K562 (cell line): Measurements from ENCODE around the gene SLC35E1. TPM values are rescaled to one million over a fixed set of nuclear protein-coding genes. Genes with fewer than 3 reads are reported as not detected.

Experiments used
- ATAC-seq: fragments of 200-7000 bp; cut with Tn5 transposase; 3 replicates; pipeline ENCODE4 v1.9.1; 2020; ENCODE audit warnings: moderate library complexity
- BruUV-seq: library from RNA; stranded (reverse); fragments of 400-500 nt; replicated peaks from 2 replicates; lab custom pipeline; 2021; lab: Mats Ljungman, UMichigan
- CTCF ChIA-PET: fragments of 300-600 bp; formaldehyde crosslinking; extraction: SDS; loops from one replicate; lab custom pipeline; 2021; ENCODE audit warnings: low intra/inter-chr PET ratio; lab: Yijun Ruan, JAX
- POLR2A ChIA-PET: fragments of 300-600, 350-650 bp; sonication (Branson Sonifier 250); formaldehyde crosslinking; extraction: SDS; loops from one replicate; lab custom pipeline; 2021; ENCODE audit warnings: antibody characterized with exemption, inconsistent platforms; lab: Yijun Ruan, JAX
- DNase-seq, 4 experiments: peaks; one replicate each; pipeline versions ENCODE4 v3.0.0 to v3.0.0-alpha.2; 2011 to 2018; ENCODE audit warnings: low spot score in 3 of 4, mixed read lengths in 3 of 4; ENCODE audit errors: extremely low read depth in 1 of 4
- FAIRE-seq: peaks from 2 replicates; lab custom pipeline; 2011; peaks lifted over from hg19 to GRCh38; lab: Jason Lieb, UNC
- H2AFZ ChIP-seq: 2 replicates; pipeline ENCODE4 v1.6.0; 2011; ENCODE audit warnings: low read depth, low read length, control low read depth, inconsistent platforms
- H3K27ac ChIP-seq: fragments of 200-600 bp; 3 replicates; pipeline ENCODE4 v1.8.0; 2011; ENCODE audit warnings: low read depth, mild to moderate bottlenecking, control low read depth, inconsistent platforms, low read length, moderate library complexity, mixed read lengths; ENCODE audit errors: extremely low read depth
- H3K27me3 ChIP-seq, 2 experiments: fragments of 300-600 bp in 1 of 2; 2 replicates in 1 of 2; 3 replicates in 1 of 2; pipeline versions ENCODE4 v1.6.0 to v1.8.0; 2011; ENCODE audit warnings: inconsistent platforms in 2 of 2, low read length in 2 of 2, mild to moderate bottlenecking in 1 of 2, mixed read lengths in 1 of 2, moderate library complexity in 1 of 2; ENCODE audit not compliant: control insufficient read depth in 2 of 2, insufficient read depth in 2 of 2
- H3K36me3 ChIP-seq: fragments of 300-600 bp; 3 replicates; pipeline ENCODE4 v1.8.0; 2011; ENCODE audit warnings: mild to moderate bottlenecking, low read length, inconsistent platforms; ENCODE audit not compliant: control insufficient read depth, insufficient read depth
- H3K4me1 ChIP-seq, 2 experiments: fragments of 200-600 bp in 1 of 2; replicated peaks in 1 of 2; 2 replicates in 1 of 2; 3 replicates in 1 of 2; pipeline versions ENCODE4 v1.5.1 to v1.8.0; 2011; ENCODE audit warnings: inconsistent platforms in 2 of 2, low read length in 2 of 2, mild to moderate bottlenecking in 1 of 2, mixed read lengths in 1 of 2, moderate library complexity in 1 of 2; ENCODE audit not compliant: control insufficient read depth in 2 of 2, insufficient read depth in 2 of 2
- H3K4me2 ChIP-seq: 2 replicates; pipeline ENCODE4 v1.6.1; 2011; ENCODE audit warnings: low read length, control low read depth, inconsistent platforms, mixed read lengths; ENCODE audit not compliant: insufficient read depth
- H3K4me3 ChIP-seq: fragments of 200-600 bp; sonication (generic), shearing (Covaris generic); 2 replicates; pipeline ENCODE4 v1.5.1; 2016; ENCODE audit warnings: control low read depth, inconsistent platforms
- H3K79me2 ChIP-seq: fragments of 200-600 bp; 3 replicates; pipeline ENCODE4 v1.8.0; 2011; ENCODE audit warnings: low read length, inconsistent platforms; ENCODE audit not compliant: control insufficient read depth, insufficient read depth
- H3K9ac ChIP-seq, 2 experiments: 2 replicates each; pipeline versions ENCODE4 v1.6.0 to v1.6.1; 2011; ENCODE audit warnings: low read depth in 2 of 2, low read length in 2 of 2, control low read depth in 1 of 2, inconsistent platforms in 1 of 2, mild to moderate bottlenecking in 1 of 2, mixed read lengths in 1 of 2; ENCODE audit not compliant: insufficient read depth in 1 of 2
- H3K9me1 ChIP-seq: one replicate; pipeline ENCODE4 v1.6.0; 2011; ENCODE audit warnings: inconsistent platforms, mild to moderate bottlenecking, low read length, moderate library complexity; ENCODE audit not compliant: control insufficient read depth, insufficient read depth
- H3K9me3 ChIP-seq: replicated peaks from 2 replicates; pipeline ENCODE4 v1.5.1; 2011; ENCODE audit warnings: low read depth, low read length, inconsistent platforms; ENCODE audit not compliant: control insufficient read depth, insufficient read depth
- H4K20me1 ChIP-seq: replicated peaks from 2 replicates; pipeline ENCODE4 v1.6.1; 2011; ENCODE audit warnings: low read length, inconsistent platforms, mixed read lengths; ENCODE audit not compliant: control insufficient read depth, insufficient read depth
- BRD4 ChIP-seq: fragments of 200-600 bp; sonication (generic); IDR thresholded peaks from 2 replicates; pipeline ENCODE4 v1.6.1; 2017; ENCODE audit warnings: inconsistent platforms
- EGR1 ChIP-seq: fragments of 450-650 bp; conservative IDR thresholded peaks from 2 replicates; pipeline ENCODE4 v1.6.1; 2017; ENCODE audit warnings: mild to moderate bottlenecking
- FOS ChIP-seq: IDR thresholded peaks from 3 replicates; pipeline ENCODE4 v1.6.1; 2011; ENCODE audit not compliant: insufficient read length; ENCODE audit errors: extremely low read depth
- HDAC8 ChIP-seq: fragments of 450-650 bp; IDR thresholded peaks from 2 replicates; pipeline ENCODE4 v1.6.1; 2016; ENCODE audit warnings: mild to moderate bottlenecking, missing genetic modification characterization, moderate library complexity, missing compliant biosample characterization
- JUN ChIP-seq, 2 experiments: sonication (generic) in 1 of 2; formaldehyde crosslinking in 1 of 2; IDR thresholded peaks; 2 replicates each; pipeline versions ENCODE4 v1.6.1 to v1.8.0; 2012 to 2022; ENCODE audit warnings: borderline replicate concordance in 2 of 2, mild to moderate bottlenecking in 2 of 2, improper control_type of control experiment in 1 of 2, low read depth in 1 of 2, low read length in 1 of 2, missing genetic modification reagents in 1 of 2
- SMAD1 ChIP-seq: fragments of 150-350 bp; IDR thresholded peaks from 2 replicates; pipeline ENCODE4 v1.6.1; 2014; ENCODE audit warnings: low read length, low read depth; ENCODE audit not compliant: partially characterized antibody
- SRF ChIP-seq, 2 experiments: fragments of 250-450, 450-650 bp in 1 of 2; sonication (Bioruptor Pico) in 1 of 2; sonication (generic) in 1 of 2; formaldehyde crosslinking; IDR thresholded peaks; 2 replicates each; pipeline versions ENCODE4 v1.5.0 to v1.5.1; 2020 to 2022; ENCODE audit warnings: mild to moderate bottlenecking in 1 of 2, missing genetic modification reagents in 1 of 2
- ZNF253 ChIP-seq: fragments of 250-450 bp; sonication (Bioruptor Pico); conservative IDR thresholded peaks from 2 replicates; pipeline ENCODE4 v1.6.1; 2021; ENCODE audit warnings: mild to moderate bottlenecking
- ZNF311 ChIP-seq: fragments of 250-450 bp; sonication (Bioruptor Pico); IDR thresholded peaks from 2 replicates; pipeline ENCODE4 v1.4.0; 2020; ENCODE audit warnings: mild to moderate bottlenecking, moderate library complexity
- ZNF764 ChIP-seq: fragments of 250-450 bp; sonication (Bioruptor Pico); IDR thresholded peaks from 2 replicates; pipeline ENCODE4 v1.4.0; 2020; ENCODE audit warnings: low read depth, mild to moderate bottlenecking, moderate library complexity
- ZNF766 ChIP-seq: fragments of 200-800 bp; sonication (Bioruptor generic); conservative IDR thresholded peaks from 2 replicates; pipeline ENCODE4 v1.6.1; 2016; ENCODE audit warnings: missing genetic modification characterization, missing compliant biosample characterization
- ZZZ3 ChIP-seq: fragments of 450-650 bp; IDR thresholded peaks from 2 replicates; pipeline ENCODE4 v1.6.1; 2016; ENCODE audit warnings: antibody characterized with exemption, mild to moderate bottlenecking, moderate library complexity
- WGBS: fragments of 100-300 bp; shearing (Covaris generic); methylation state at CpG from one replicate; pipeline ENCODE4 v1.1.6; 2016; ENCODE audit warnings: low coverage, mixed read lengths; ENCODE audit not compliant: insufficient coverage; ENCODE audit errors: missing lambda C conversion rate; 5-methylcytosine and 5-hydroxymethylcytosine counted together
- in situ Hi-C: fragments of 300-500 bp; cut with MboI; formaldehyde crosslinking; loops from 4 replicates; pipeline ENCODE4 v1.15.0; 2018; ENCODE audit warnings: inconsistent platforms, mixed read lengths
- intact Hi-C: fragments of 100-400 bp; cut with micrococcal nuclease; formaldehyde crosslinking; loops from 2 replicates; pipeline ENCODE4 v1.14.2; 2022
- polyA plus RNA-seq, 8 experiments: library from polyadenylated mRNA; depleted of rRNA in 4 of 8; stranded (reverse) in 5 of 8; unstranded in 3 of 8; fragments of >200 nt; fragmentation: Nextera tagmentation in 2 of 8; fragmentation: Illumina TruSeq in 1 of 8; extraction: Ambion mirVana in 2 of 8; extraction: Trizol in 1 of 8; gene quantifications; 2 replicates each; pipeline versions ENCODE4 v1.2.1 to v1.2.3, GENCODE V29; 2011 to 2014; ENCODE audit warnings: inconsistent platforms in 1 of 8, missing spikeins in 1 of 8
- total RNA-seq, 7 experiments: library from RNA; depleted of rRNA in 6 of 7; stranded (reverse); fragments of >200 nt in 6 of 7; fragmentation: Illumina TruSeq in 2 of 7; extraction: Trizol in 2 of 7; gene quantifications; 2 replicates each; pipeline versions ENCODE4 v1.2.1 to v1.2.3, GENCODE V29; 2011 to 2021; ENCODE audit warnings: low replicate concordance in 1 of 7
- TF ChIP-seq, protein P1 (sequence below), 2 experiments: fragments of 250-450 bp in 1 of 2; fragments of 450-650 bp in 1 of 2; sonication (Bioruptor Pico) in 1 of 2; IDR thresholded peaks; 2 replicates each; pipeline versions ENCODE4 v1.6.1 to v1.8.0; 2016 to 2021; ENCODE audit warnings: mild to moderate bottlenecking in 2 of 2, moderate library complexity in 2 of 2, missing compliant biosample characterization in 1 of 2, missing genetic modification characterization in 1 of 2
- TF ChIP-seq, protein P2 (sequence below): fragments of 250-450 bp; sonication (Bioruptor Pico); IDR thresholded peaks from 2 replicates; pipeline ENCODE4 v1.9.0; 2021; ENCODE audit warnings: mild to moderate bottlenecking

Gene SLC35E1
- total and polyA plus RNA-seq, 9 of the 15 experiments (the other 6 are each of a cell fraction or from before 2014, with no cell fraction given) = 15.0 to 40.1 (median 25.7) TPM

DNA sequence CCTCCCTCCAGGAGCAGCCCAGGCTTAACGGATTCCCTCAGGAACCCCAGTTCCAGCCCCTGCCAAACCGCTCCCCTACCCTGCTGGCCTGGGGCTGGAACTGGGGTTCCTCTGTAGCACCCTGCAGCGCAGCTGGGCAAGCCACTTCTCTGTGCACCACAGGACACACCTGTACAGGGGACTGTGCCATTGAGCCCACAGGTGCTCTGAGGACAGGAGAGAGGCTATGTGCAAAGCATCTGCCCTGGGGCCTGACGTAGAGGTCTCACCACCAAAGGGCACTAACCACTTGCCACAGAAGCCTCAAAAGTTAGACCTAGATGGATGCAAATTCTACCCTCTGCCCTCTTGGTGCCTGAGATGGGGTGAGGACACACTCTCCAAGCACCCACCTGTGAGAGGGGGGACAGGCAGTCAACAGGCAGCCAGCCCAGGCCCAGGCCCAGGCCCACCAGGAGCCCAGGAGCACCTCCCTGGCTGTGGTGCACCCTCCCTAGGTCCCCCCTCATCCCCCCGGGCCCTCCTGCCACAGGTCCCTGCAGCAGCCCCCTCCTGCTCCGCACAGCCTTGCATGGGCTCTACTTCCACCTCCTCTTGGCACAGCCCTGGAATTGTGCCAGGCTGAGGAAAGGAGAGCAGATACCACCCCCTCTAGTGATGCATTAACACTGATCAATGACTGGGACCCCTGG, 27.6 kb upstream of the SLC35E1 start:
- 83% methylated on average over 5 of the region's 6 CpGs for WGBS
- no peak overlapping the region for H3K27ac ChIP-seq
- no peak overlapping the region for H2AFZ ChIP-seq
- POLR2A ChIA-PET = interaction anchor here (0.9 to 1.6 kb wide), 7 partner anchors 9 to 50 kb away, joined by 3 to 5 read pairs (median 4); no protein-coding TSS in a partner anchor
- TF ChIP-seq EGR1 = no peak
- no peak for TF ChIP-seq BRD4
- no peak for TF ChIP-seq SMAD1
- TF ChIP-seq ZNF311 = no peak
- ATAC-seq (no peak; the same call in 2 of the 3 replicates), FAIRE-seq (no peak), DNase-seq (no peak)
- peaks cover 7% of the 10 kb centered on the region; the same call in 2 of the 3 replicates for H3K36me3 ChIP-seq
- no peaks in the 10 kb centered on the region for H3K9me3 ChIP-seq
- no TSS peak for BruUV-seq
- H3K27me3 ChIP-seq = no peaks in the 10 kb centered on the region
- in situ Hi-C loops (no loop called here), intact Hi-C loops (no loop called here)
- peak overlapping the region in 1 of 2 experiments; percentile 27; a peak in 1 of 4 replicates for H3K9ac ChIP-seq
- no peak overlapping the region for H3K4me3 ChIP-seq
- peaks cover 98% of the 10 kb centered on the region for H3K79me2 ChIP-seq
- H3K9me1 ChIP-seq = peaks cover 7% of the 10 kb centered on the region
- H3K4me2 ChIP-seq = no peak overlapping the region
- CTCF ChIA-PET = no interaction called here
- peaks cover 4 to 30% of the 10 kb centered on the region in 2 experiments; a peak in 4 of 5 replicates for H3K4me1 ChIP-seq
- peaks cover 73% of the 10 kb centered on the region for H4K20me1 ChIP-seq

DNA sequence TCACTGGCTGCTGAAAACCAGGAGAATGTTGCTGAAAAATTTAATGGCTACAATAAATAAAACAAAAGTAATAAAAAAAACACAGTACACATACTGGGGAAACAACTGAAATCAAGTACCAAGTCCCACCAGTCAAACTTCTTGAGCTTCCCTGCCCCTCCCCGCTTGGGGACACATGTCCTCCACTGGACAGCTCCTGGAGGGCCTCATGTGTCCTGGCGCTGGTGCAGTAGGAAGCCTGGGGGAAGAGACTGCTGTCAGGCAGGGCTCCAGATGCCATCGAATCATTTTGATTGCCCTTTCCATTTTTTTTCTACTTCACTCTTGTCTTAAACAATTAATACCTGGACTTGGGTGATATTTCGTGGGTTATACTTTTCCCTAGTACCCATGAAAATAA, 26.6 kb upstream of the SLC35E1 start:
- FAIRE-seq (no peak), DNase-seq (no peak), ATAC-seq (no peak)
- Histone ChIP-seq H3K9me3 (no peaks in the 10 kb centered on the region), H3K4me1 (peaks cover 4 to 36% of the 10 kb centered on the region in 2 experiments; a peak in 4 of 5 replicates), H4K20me1 (peaks cover 73% of the 10 kb centered on the region), H3K36me3 (peaks cover 2% of the 10 kb centered on the region; the same call in 2 of the 3 replicates), H3K9me1 (peaks cover 7% of the 10 kb centered on the region), H3K4me3 (no peak overlapping the region), H3K27ac (no peak overlapping the region), H3K4me2 (no peak overlapping the region), H3K27me3 (no peaks in the 10 kb centered on the region), H2AFZ (no peak overlapping the region), H3K79me2 (peaks cover 98% of the 10 kb centered on the region), H3K9ac (no peak overlapping the region)
- CTCF ChIA-PET = no interaction called here
- POLR2A ChIA-PET = interaction anchor here (0.7 to 1.6 kb wide), 5 partner anchors 8 to 25 kb away, joined by 3 to 5 read pairs (median 4); no protein-coding TSS in a partner anchor
- intact Hi-C loops = no loop called here
- in situ Hi-C loops = no loop called here
- WGBS = 75% methylated on average over 4 of the region's 4 CpGs
- BruUV-seq = no TSS peak
- TF ChIP-seq HDAC8 (tag) (no peak), SRF (CRISPR knock-in tag; IDR thresholded peaks at IDR 0.05) (no peak), ZNF253 (CRISPR knock-in tag) (no peak), ZNF766 (CRISPR knock-in tag) (no peak), JUN (IDR thresholded peaks at IDR 0.05; ENCODE audit: borderline replicate concordance, low read depth, low read length) (no peak), JUN (CRISPR knock-in tag; IDR thresholded peaks at IDR 0.05; ENCODE audit: borderline replicate concordance) (no peak), ZNF764 (CRISPR knock-in tag) (no peak), ZZZ3 (no peak), FOS (no peak)
- TF ChIP-seq, protein P1, sequence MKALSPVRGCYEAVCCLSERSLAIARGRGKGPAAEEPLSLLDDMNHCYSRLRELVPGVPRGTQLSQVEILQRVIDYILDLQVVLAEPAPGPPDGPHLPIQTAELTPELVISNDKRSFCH (CRISPR knock-in tag; IDR thresholded peaks at IDR 0.05) = no peak
- TF ChIP-seq, protein P1 (tag; IDR thresholded peaks at IDR 0.05) = no peak
- TF ChIP-seq, protein P2, sequence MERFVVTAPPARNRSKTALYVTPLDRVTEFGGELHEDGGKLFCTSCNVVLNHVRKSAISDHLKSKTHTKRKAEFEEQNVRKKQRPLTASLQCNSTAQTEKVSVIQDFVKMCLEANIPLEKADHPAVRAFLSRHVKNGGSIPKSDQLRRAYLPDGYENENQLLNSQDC (CRISPR knock-in tag) = no peak
